LNCAP (cell line): ENCODE measurements around the gene IRF8.

Source experiments
- CTCF ChIP-seq: fragments of 450-650 bp; IDR thresholded peaks from 2 replicates; pipeline ENCODE4 v1.5.1; 2017; ENCODE audit warnings: mild to moderate bottlenecking

The IRF8 gene

GRCh38 chr16:85856585-85856984 is 42.4 kb upstream of the IRF8 start:
- TF ChIP-seq CTCF = no peak

- no peak for TF ChIP-seq CTCF
Observed at GRCh38 chr16:85857406-85857805, 41.6 kb upstream of the IRF8 start.

- no peak for TF ChIP-seq CTCF
Observed at GRCh38 chr16:85858984-85859817, 39.8 kb upstream of the IRF8 start.

- no peak for TF ChIP-seq CTCF
Observed at GRCh38 chr16:85859818-85860125, 39.2 kb upstream of the IRF8 start.

- no peak for TF ChIP-seq CTCF
Observed at GRCh38 chr16:85860413-85861094, 38.4 kb upstream of the IRF8 start.

- TF ChIP-seq CTCF = no peak
Observed at GRCh38 chr16:85861095-85861825, 37.7 kb upstream of the IRF8 start.

- TF ChIP-seq CTCF = no peak
Observed at GRCh38 chr16:85862476-85863383, 36.2 kb upstream of the IRF8 start.
